ENCODE measurements around the gene RNF123. TPM values are rescaled to one million over a fixed set of nuclear protein-coding genes. Genes with fewer than 3 reads are reported as not detected.
A peak's percentile ranks its signal among the peaks of the same experiment; 100 is the strongest.

Gene RNF123
- total and polyA plus RNA-seq, 2 experiments from 2014 or later, result 14.6 to 32.5 TPM

DNA sequence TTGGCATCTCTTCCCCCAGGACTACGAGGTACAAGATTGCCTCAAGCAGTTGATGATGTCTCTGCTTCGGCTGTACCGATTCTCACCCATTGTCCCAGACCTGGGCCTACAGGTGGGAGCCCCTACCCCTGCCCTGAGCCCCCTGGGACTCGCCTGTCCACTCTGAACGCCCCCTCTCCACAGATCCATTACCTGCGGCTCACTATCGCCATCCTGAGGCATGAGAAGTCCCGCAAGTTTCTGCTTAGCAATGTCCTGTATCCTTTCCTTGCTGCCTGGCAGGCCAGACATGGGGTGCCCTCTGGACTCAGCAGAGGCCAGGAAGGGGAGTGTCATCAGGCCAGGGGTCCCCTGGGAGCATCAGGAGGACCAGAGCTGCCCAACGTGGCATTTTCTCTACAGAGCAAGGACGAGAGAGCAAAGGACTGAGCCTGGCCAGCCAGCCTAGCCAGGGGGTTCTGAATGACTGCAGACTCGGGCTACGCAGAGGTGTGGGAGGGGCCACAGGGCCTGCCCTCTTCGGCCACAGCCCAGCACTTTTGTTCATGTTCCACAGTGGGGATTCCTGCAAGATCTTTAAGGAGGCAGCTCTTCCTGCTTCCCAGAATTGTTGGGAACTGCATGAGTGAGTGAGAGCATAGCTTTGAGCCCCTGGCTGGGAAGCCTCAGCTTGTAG is 11.2 kb downstream of the RNF123 start:
- H2AFZ ChIP-seq, result no peak overlapping the region
- H3K9me3 Mint-ChIP-seq, result no peaks in the 10 kb centered on the region
- DNase-seq (ENCODE audit: low spot score) (peak; percentile 71), ATAC-seq (peak; percentile 41)
- no peaks in the 10 kb centered on the region; the same call in 1 of the 2 replicates for H3F3A ChIP-seq (replicated peaks; ENCODE audit: low read depth)
- H3K36me3 Mint-ChIP-seq (ENCODE audit: low read depth), result peaks cover 8% of the 10 kb centered on the region
- H3K4me3 ChIP-seq, result no peak overlapping the region
- H3K27me3 Mint-ChIP-seq (ENCODE audit: insufficient read depth, low read depth, poor library complexity), result peaks cover 17% of the 10 kb centered on the region
- 0 out of 2 replicates have a peak overlapping the region, but pooled peaks have one; percentile 39 for H3K27ac ChIP-seq (ENCODE audit: low read depth)
- no peaks in the 10 kb centered on the region for H3K9me2 ChIP-seq (ENCODE audit: insufficient read depth)
- no peak overlapping the region for H3K4me3 Mint-ChIP-seq
- no peaks in the 10 kb centered on the region for H3K4me1 ChIP-seq (ENCODE audit: insufficient read depth)
- H3K4me2 ChIP-seq, result no peak overlapping the region
- TF ChIP-seq CTCF (conservative IDR thresholded peaks at IDR 0.05; ENCODE audit: low read depth in 2 of 2) (peak; percentile 59 to 76), POLR2AphosphoS5 (IDR thresholded peaks at IDR 0.05; ENCODE audit: low read depth) (no peak), EZH2phosphoT487 (IDR thresholded peaks at IDR 0.05; ENCODE audit: unreplicated experiment) (no peak)
- peaks cover 5% of the 10 kb centered on the region; the same call in 1 of the 2 replicates for H4K20me1 ChIP-seq (replicated peaks; ENCODE audit: insufficient read depth)
- no peaks in the 10 kb centered on the region for H3K36me3 ChIP-seq (ENCODE audit: insufficient read depth)
- peaks cover 18% of the 10 kb centered on the region for H3K4me1 Mint-ChIP-seq
- no peaks in the 10 kb centered on the region for H3K79me2 ChIP-seq (replicated peaks; ENCODE audit: insufficient read depth)
- no peaks in the 10 kb centered on the region for H3K27me3 ChIP-seq (ENCODE audit: insufficient read depth)
- H3K27ac Mint-ChIP-seq, result no peak overlapping the region

- peak; percentile 75 for ATAC-seq
- Histone ChIP-seq H3K27me3 (ENCODE audit: insufficient read depth) (no peaks in the 10 kb centered on the region), H3K9me2 (ENCODE audit: insufficient read depth) (no peaks in the 10 kb centered on the region), H3K27ac (ENCODE audit: low read depth) (no peak overlapping the region), H2AFZ (no peak overlapping the region), H3K36me3 (ENCODE audit: insufficient read depth) (no peaks in the 10 kb centered on the region), H3F3A (replicated peaks; ENCODE audit: low read depth) (no peaks in the 10 kb centered on the region; the same call in 1 of the 2 replicates), H4K20me1 (replicated peaks; ENCODE audit: insufficient read depth) (peaks cover 5% of the 10 kb centered on the region; the same call in 1 of the 2 replicates), H3K4me1 (ENCODE audit: insufficient read depth) (no peaks in the 10 kb centered on the region), H3K4me3 (no peak overlapping the region), H3K4me2 (no peak overlapping the region), H3K79me2 (replicated peaks; ENCODE audit: insufficient read depth) (no peaks in the 10 kb centered on the region)
- peak; percentile 85 for DNase-seq (ENCODE audit: low spot score)
- H3K4me1 Mint-ChIP-seq, result peaks cover 18% of the 10 kb centered on the region
- peaks cover 8% of the 10 kb centered on the region for H3K36me3 Mint-ChIP-seq (ENCODE audit: low read depth)
- no peak overlapping the region for H3K4me3 Mint-ChIP-seq
- TF ChIP-seq CTCF (conservative IDR thresholded peaks at IDR 0.05; ENCODE audit: low read depth in 2 of 2) (peak; percentile 67 to 81), ZNF114 (CRISPR knock-in tag; IDR thresholded peaks at IDR 0.05) (no peak)
- H3K27me3 Mint-ChIP-seq (ENCODE audit: insufficient read depth, low read depth, poor library complexity), result peaks cover 17% of the 10 kb centered on the region
- H3K27ac Mint-ChIP-seq, result no peak overlapping the region
- no peaks in the 10 kb centered on the region for H3K9me3 Mint-ChIP-seq
Observed at GRCh38 chr3:49701388-49702077, 12.2 kb downstream of the RNF123 start.

All from GM23338 (cell line).